GM06990 (cell line): ENCODE results near the gene PI4K2A.
A peak's percentile ranks its signal among the peaks of the same experiment; 100 is the strongest.

Experiments
- DNase-seq: peaks from one replicate; pipeline ENCODE4 v3.0.0-alpha.2; 2011; ENCODE audit not compliant: insufficient read length; ENCODE audit errors: extremely low read depth
- H3K27me3 ChIP-seq: replicated peaks from 2 replicates; pipeline ENCODE4 v1.6.0; 2011; ENCODE audit warnings: low read length; ENCODE audit not compliant: control insufficient read depth, insufficient read depth
- H3K36me3 ChIP-seq: 2 replicates; pipeline ENCODE4 v1.5.1; 2011; ENCODE audit warnings: low read length; ENCODE audit not compliant: control insufficient read depth, insufficient read depth
- H3K4me3 ChIP-seq: replicated peaks from 2 replicates; pipeline ENCODE4 v1.5.1; 2011; ENCODE audit warnings: low read depth, mild to moderate bottlenecking, control low read depth, low read length
- CTCF ChIP-seq: IDR thresholded peaks from 2 replicates; pipeline ENCODE4 v1.5.1; 2011; ENCODE audit warnings: low read length, control low read depth, mild to moderate bottlenecking, inconsistent platforms; ENCODE audit not compliant: insufficient read depth, poor library complexity, severe bottlenecking

PI4K2A gene

GRCh38 chr10:97701438-97702069 lies 61.1 kb downstream of the PI4K2A start:
- Histone ChIP-seq H3K27me3 (no peaks in the 10 kb centered on the region; the same call in 1 of the 2 replicates), H3K36me3 (no peaks in the 10 kb centered on the region), H3K4me3 (no peak overlapping the region)
- no peak for DNase-seq
- TF ChIP-seq CTCF: peak; percentile 94

GRCh38 chr10:97703398-97704067 lies 63.1 kb downstream of the PI4K2A start:
- H3K36me3 ChIP-seq: no peaks in the 10 kb centered on the region
- H3K27me3 ChIP-seq: no peaks in the 10 kb centered on the region; the same call in 1 of the 2 replicates
- no peak for TF ChIP-seq CTCF
- DNase-seq: no peak
- no peak overlapping the region for H3K4me3 ChIP-seq

- Histone ChIP-seq H3K4me3 (no peak overlapping the region), H3K36me3 (no peaks in the 10 kb centered on the region), H3K27me3 (no peaks in the 10 kb centered on the region; the same call in 1 of the 2 replicates)
- no peak for DNase-seq
- TF ChIP-seq CTCF: no peak
Observed at GRCh38 chr10:97704341-97704740, 63.9 kb downstream of the PI4K2A start.

GRCh38 chr10:97705006-97705670 lies 64.7 kb downstream of the PI4K2A start:
- H3K27me3 ChIP-seq: no peaks in the 10 kb centered on the region; the same call in 1 of the 2 replicates
- TF ChIP-seq CTCF: no peak
- H3K4me3 ChIP-seq: no peak overlapping the region
- DNase-seq: no peak
- H3K36me3 ChIP-seq: no peaks in the 10 kb centered on the region

GRCh38 chr10:97707134-97707861 lies 66.8 kb downstream of the PI4K2A start:
- no peak for DNase-seq
- no peak overlapping the region for H3K4me3 ChIP-seq
- TF ChIP-seq CTCF: no peak
- no peaks in the 10 kb centered on the region; the same call in 1 of the 2 replicates for H3K27me3 ChIP-seq
- H3K36me3 ChIP-seq: no peaks in the 10 kb centered on the region
